HT1080 (cell line): ENCODE measurements around the gene ZSWIM8. TPM values are rescaled to one million over a fixed set of nuclear protein-coding genes. Genes with fewer than 3 reads are reported as not detected.
"Not testable (repeated sequence)": the region's sequence is repeated elsewhere in the genome, so short reads cannot be mapped to it uniquely, and the experiment has no call there.

ENCODE experiments used
- DNase-seq: peaks from one replicate; pipeline ENCODE4 v3.0.0-alpha.2; 2015; ENCODE audit warnings: low read depth
- polyA plus RNA-seq, 2 experiments: library from polyadenylated mRNA; depleted of rRNA; stranded (reverse); fragments of >200 nt; gene quantifications; 2 replicates each; pipeline ENCODE4 v1.2.3, GENCODE V29; 2015
- total RNA-seq: library from RNA; depleted of rRNA; stranded (reverse); fragments of >200 nt; shearing (Covaris generic); gene quantifications from 2 replicates; pipeline ENCODE4 v1.2.3, GENCODE V29; 2014; rRNA removed

The ZSWIM8 gene, protein sequence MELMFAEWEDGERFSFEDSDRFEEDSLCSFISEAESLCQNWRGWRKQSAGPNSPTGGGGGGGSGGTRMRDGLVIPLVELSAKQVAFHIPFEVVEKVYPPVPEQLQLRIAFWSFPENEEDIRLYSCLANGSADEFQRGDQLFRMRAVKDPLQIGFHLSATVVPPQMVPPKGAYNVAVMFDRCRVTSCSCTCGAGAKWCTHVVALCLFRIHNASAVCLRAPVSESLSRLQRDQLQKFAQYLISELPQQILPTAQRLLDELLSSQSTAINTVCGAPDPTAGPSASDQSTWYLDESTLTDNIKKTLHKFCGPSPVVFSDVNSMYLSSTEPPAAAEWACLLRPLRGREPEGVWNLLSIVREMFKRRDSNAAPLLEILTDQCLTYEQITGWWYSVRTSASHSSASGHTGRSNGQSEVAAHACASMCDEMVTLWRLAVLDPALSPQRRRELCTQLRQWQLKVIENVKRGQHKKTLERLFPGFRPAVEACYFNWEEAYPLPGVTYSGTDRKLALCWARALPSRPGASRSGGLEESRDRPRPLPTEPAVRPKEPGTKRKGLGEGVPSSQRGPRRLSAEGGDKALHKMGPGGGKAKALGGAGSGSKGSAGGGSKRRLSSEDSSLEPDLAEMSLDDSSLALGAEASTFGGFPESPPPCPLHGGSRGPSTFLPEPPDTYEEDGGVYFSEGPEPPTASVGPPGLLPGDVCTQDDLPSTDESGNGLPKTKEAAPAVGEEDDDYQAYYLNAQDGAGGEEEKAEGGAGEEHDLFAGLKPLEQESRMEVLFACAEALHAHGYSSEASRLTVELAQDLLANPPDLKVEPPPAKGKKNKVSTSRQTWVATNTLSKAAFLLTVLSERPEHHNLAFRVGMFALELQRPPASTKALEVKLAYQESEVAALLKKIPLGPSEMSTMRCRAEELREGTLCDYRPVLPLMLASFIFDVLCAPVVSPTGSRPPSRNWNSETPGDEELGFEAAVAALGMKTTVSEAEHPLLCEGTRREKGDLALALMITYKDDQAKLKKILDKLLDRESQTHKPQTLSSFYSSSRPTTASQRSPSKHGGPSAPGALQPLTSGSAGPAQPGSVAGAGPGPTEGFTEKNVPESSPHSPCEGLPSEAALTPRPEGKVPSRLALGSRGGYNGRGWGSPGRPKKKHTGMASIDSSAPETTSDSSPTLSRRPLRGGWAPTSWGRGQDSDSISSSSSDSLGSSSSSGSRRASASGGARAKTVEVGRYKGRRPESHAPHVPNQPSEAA (N-terminal part only)
- total RNA-seq: 51.0 and 51.9 TPM in 2 replicates
- 20.3 and 29.9 TPM in 2 replicates for polyA plus RNA-seq (2015; cell fraction: cytosol; rRNA removed)
- 185 and 210 TPM in 2 replicates for polyA plus RNA-seq (2015; cell fraction: nucleus; rRNA removed)

DNA sequence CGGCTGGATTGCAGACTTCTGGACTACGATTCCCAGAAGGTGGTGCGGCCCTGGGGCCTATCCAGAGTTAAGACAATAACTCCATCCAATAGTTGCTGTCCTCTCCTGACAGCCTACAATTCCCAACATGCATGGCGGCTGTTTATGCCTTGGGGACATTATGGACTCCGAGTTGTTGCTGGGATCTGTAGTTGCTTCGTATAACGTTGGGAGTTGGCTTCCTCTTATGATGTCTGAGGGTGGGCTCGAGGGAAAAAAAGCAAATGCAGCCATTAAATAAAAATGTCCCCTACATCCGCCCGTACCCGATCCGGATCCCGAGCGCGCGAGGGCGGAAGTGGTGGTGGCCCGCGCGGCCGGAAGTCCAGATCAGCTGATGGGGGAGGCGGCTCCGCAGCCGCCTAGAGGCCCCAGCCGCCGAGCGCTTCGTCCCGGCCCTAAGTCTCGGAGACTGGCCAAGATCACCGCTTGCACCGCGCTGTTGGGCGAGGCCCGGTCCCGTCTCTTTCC is at the start of gene ZSWIM8:
TSS of gene ZSWIM8 (plus strand) at position 396 of the 510 bp plus-strand sequence. CDS start 273 bp downstream, outside the sequence.
- peak; percentile 95 for DNase-seq

GRCh38 chr10:73740501-73741254 is 44.7 kb upstream of the ZSWIM8 start:
- DNase-seq: not testable (repeated sequence)

DNA sequence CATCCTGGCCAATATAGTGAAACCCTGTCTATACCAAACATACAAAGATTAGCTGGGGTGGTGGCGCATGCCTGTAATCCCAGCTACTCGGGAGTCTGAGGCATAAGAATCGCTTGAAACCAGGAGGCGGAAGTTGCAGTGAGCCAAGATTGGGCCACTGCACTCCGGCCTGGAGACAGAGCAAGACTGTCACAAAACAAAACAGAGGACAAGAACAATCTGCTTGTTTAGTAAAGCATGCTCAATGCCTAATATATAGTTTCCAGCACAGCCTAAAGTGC is 43.0 kb upstream of the ZSWIM8 start:
- DNase-seq: no peak

GRCh38 chr10:73743327-73743904 is 42.0 kb upstream of the ZSWIM8 start:
- DNase-seq: no peak

DNA sequence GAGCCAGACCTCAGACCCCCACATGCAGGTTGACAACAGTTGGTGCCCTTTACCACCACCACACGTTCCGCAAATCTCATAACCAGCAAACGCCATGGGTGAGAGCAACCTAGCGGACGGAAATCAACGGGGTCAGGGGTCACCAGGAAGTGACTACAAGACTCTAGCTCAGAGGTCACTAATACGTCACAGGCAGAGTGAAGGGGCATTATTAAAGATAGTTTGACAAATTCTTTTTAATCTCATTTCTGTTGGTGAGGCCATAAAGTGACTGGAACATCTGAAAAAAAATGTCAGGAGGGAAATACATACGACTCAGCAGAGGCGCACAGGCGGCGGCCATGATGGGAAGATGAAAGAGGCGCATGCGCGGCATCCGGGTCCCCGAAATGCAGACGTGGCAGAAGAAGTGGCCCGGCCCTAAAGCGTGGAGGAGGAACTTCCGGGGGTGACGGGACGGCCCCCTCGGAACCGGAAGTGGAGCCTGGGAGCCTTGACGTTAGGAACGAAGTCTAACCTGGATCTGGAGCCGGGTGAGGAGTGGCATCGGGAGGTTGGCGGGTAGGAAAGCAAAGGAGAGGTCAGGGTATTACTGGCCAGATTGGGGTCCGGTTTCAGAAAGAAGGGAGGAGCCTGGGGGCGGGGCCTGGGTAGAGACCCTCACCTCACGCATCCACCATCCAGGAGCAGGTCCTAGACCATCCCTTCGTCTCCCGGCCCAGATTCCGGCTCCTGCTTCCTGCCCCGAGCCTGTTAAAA is 41.3 kb upstream of the ZSWIM8 start, which contains the start of gene SEC24C:
TSS of gene SEC24C (plus strand) at position 468 of the 759 bp plus-strand sequence. CDS start 2,461 bp downstream, outside the sequence.
- peak; percentile 93 for DNase-seq

DNA sequence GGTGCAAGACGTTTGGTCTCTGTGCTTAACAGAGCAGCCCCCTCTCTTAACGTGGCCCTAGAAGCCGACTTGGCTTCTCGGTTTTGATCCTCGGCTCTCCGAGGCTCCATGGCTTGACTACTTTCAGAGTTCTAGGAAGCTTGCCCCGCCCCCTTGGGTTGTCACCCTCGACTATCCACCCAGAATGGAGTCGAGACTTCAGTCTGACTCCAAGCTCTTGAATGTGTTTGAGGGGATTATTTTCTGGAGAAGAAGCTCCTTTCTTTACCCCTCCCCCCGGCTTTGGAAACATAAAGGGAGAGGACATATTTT is 40.8 kb upstream of the ZSWIM8 start:
- no peak for DNase-seq

- no peak for DNase-seq
Measured at GRCh38 chr10:73746721-73747120, 38.7 kb upstream of the ZSWIM8 start.

DNA sequence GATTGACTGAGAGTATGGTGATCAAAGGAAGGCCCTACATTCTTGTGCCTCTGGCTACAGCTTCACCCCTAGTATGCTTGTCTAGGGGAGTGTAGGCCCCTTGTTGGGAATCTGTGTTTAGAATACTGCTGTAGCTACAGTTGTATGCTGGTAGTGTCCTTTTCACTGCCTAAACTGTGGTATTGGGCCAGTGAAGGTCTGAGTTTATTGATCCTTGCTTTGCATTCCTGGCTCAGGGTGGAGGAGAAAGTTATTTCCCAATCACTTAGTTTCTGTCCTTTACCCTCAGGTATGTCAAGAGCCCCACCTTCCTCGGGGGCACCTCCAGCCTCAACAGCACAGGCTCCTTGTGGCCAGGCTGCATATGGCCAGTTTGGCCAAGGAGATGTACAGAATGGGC is 34.6 kb upstream of the ZSWIM8 start:
- DNase-seq: no peak

GRCh38 chr10:73756183-73756582 is 29.2 kb upstream of the ZSWIM8 start:
- no peak for DNase-seq

DNA sequence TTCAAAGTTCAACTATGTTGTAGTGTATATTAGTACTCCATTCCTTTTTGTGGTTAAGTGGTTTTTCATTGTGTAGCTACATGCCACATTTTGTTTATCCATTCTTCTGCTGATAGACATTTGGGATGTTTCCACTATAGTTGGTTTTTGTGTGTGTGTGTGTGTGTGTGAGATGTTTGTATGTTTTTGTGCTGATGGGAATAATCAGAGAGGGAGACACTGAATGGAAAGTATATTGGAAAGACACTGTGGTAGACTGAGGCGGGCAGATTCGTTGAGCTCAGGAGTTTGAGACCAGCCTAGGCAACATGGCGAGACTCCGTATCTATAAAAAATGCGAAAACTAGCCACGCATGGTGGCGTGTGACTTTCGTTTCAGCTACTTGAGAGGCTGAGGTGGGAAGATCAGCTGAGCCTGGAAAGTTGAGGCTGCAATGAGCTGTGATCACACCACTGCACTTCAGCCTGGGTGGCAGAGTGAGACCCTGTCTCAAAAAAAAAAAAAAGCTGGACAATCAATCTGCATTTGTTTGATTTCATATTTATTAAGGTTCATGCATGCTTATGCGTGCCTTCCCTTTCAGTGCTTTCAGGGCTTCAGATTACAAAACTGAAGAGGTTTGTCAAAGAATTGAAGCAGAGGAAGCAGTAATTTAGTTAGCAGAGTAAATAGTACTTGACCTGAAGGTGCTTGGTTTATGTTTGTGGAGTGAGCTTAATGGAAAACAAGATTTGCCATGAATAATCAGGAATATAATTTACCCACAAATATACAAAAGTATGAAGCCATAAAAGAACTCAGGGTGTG is 26.5 kb upstream of the ZSWIM8 start:
- DNase-seq: no peak

- no peak for DNase-seq
Measured at GRCh38 chr10:73759512-73760115, 25.8 kb upstream of the ZSWIM8 start.

- no peak for DNase-seq
Measured at GRCh38 chr10:73761781-73762180, 23.6 kb upstream of the ZSWIM8 start.

- DNase-seq: peak; percentile 59
Measured at GRCh38 chr10:73762915-73763314, 22.5 kb upstream of the ZSWIM8 start.

- no peak for DNase-seq
Measured at GRCh38 chr10:73763343-73763742, 22.1 kb upstream of the ZSWIM8 start.

GRCh38 chr10:73765066-73765465 is 20.3 kb upstream of the ZSWIM8 start:
- no peak for DNase-seq

- no peak for DNase-seq
Measured at GRCh38 chr10:73768881-73769280, 16.5 kb upstream of the ZSWIM8 start.

- no peak for DNase-seq
Measured at GRCh38 chr10:73769396-73769795, 16.0 kb upstream of the ZSWIM8 start.

DNA sequence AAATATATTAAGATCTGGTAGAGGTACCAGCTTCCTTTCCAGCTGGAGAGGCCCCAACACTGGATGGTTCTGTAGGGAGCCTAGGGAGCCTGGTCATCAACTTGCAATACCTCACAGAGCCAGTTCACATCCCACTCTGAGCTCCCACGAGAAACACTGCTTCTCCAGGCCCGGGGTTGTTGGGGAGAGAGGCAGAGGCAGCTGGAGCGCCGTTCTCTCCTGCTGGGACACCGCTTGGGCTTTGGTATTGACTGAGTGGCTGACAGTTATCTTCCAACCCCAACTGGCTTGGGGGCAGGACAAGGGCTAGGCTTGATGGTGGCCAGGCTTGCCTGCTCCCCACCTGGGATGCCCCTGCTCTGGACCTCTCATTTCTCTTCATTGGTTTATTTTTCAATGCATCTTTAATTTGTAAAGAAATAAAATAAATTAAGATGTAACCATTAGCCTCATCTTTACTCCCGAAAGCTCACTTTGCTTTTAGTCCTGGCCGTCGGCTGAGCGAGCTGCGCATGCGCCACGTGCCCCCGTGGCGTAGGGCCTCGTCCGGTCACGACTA is 13.6 kb upstream of the ZSWIM8 start:
- DNase-seq: no peak
